ENCODE results near the gene EXOSC2. TPM values are rescaled to one million over a fixed set of nuclear protein-coding genes. Genes with fewer than 3 reads are reported as not detected.

The EXOSC2 gene
- total RNA-seq, 1 donor from 2014 or later, result 57.2 TPM

- no peak for TF ChIP-seq CTCF (conservative IDR thresholded peaks at IDR 0.05)
- no peaks in the 10 kb centered on the region for H3K9me3 Mint-ChIP-seq
- no peak for DNase-seq (ENCODE audit: extremely low spot score, unreplicated experiment)
- H3K4me1 Mint-ChIP-seq (ENCODE audit: unreplicated experiment), result peaks cover 16% of the 10 kb centered on the region
- H3K4me3 Mint-ChIP-seq, result no peak overlapping the region
- H3K36me3 Mint-ChIP-seq, result no peaks in the 10 kb centered on the region
- no peaks in the 10 kb centered on the region for H3K27me3 Mint-ChIP-seq
- H3K27ac Mint-ChIP-seq, result no peak overlapping the region
These were observed 47.4 kb downstream of the EXOSC2 start for GRCh38 chr9:130741024-130741305.

- Mint-ChIP-seq H3K36me3 (no peaks in the 10 kb centered on the region), H3K27ac (no peak overlapping the region), H3K4me3 (no peak overlapping the region), H3K4me1 (ENCODE audit: unreplicated experiment) (peaks cover 14% of the 10 kb centered on the region), H3K27me3 (no peaks in the 10 kb centered on the region), H3K9me3 (no peaks in the 10 kb centered on the region)
- no peak for TF ChIP-seq CTCF (conservative IDR thresholded peaks at IDR 0.05)
- no peak for DNase-seq (ENCODE audit: extremely low spot score, unreplicated experiment)
These were observed 48.4 kb downstream of the EXOSC2 start for GRCh38 chr9:130741831-130742449.

GRCh38 chr9:130743656-130744055 is 50.1 kb downstream of the EXOSC2 start:
- H3K27ac Mint-ChIP-seq, result no peak overlapping the region

GRCh38 chr9:130745210-130745800 is 51.7 kb downstream of the EXOSC2 start:
- no peak overlapping the region for H3K27ac Mint-ChIP-seq

More at GRCh38 chr9:130743656-130744055, 50.1 kb downstream of the EXOSC2 start:
- Mint-ChIP-seq H3K4me1 (ENCODE audit: unreplicated experiment) (peaks cover 14% of the 10 kb centered on the region), H3K4me3 (no peak overlapping the region), H3K27me3 (no peaks in the 10 kb centered on the region), H3K36me3 (no peaks in the 10 kb centered on the region), H3K9me3 (no peaks in the 10 kb centered on the region)
- no peak for TF ChIP-seq CTCF (conservative IDR thresholded peaks at IDR 0.05)
- DNase-seq (ENCODE audit: extremely low spot score, unreplicated experiment), result no peak

GRCh38 chr9:130745829-130746228 is 52.2 kb downstream of the EXOSC2 start:
- H3K27me3 Mint-ChIP-seq, result no peaks in the 10 kb centered on the region
- no peaks in the 10 kb centered on the region for H3K9me3 Mint-ChIP-seq
- H3K4me1 Mint-ChIP-seq (ENCODE audit: unreplicated experiment), result peaks cover 14% of the 10 kb centered on the region
- H3K36me3 Mint-ChIP-seq, result no peaks in the 10 kb centered on the region
- H3K27ac Mint-ChIP-seq, result no peak overlapping the region
- no peak overlapping the region for H3K4me3 Mint-ChIP-seq
- no peak for DNase-seq (ENCODE audit: extremely low spot score, unreplicated experiment)
- TF ChIP-seq CTCF (conservative IDR thresholded peaks at IDR 0.05), result no peak

More at GRCh38 chr9:130745210-130745800, 51.7 kb downstream of the EXOSC2 start:
- no peak for DNase-seq (ENCODE audit: extremely low spot score, unreplicated experiment)
- Mint-ChIP-seq H3K27me3 (no peaks in the 10 kb centered on the region), H3K4me1 (ENCODE audit: unreplicated experiment) (peaks cover 14% of the 10 kb centered on the region), H3K36me3 (no peaks in the 10 kb centered on the region), H3K9me3 (no peaks in the 10 kb centered on the region), H3K4me3 (no peak overlapping the region)
- no peak for TF ChIP-seq CTCF (conservative IDR thresholded peaks at IDR 0.05)
